HCT116 (cell line): ENCODE measurements around the gene GREB1L. TPM values are rescaled to one million over a fixed set of nuclear protein-coding genes. Genes with fewer than 3 reads are reported as not detected.

Experiments used
- ATAC-seq: fragments of 200-7000 bp; cut with Tn5 transposase; 2 replicates; pipeline ENCODE4 v1.9.1; 2020; ENCODE audit warnings: mild to moderate bottlenecking, moderate library complexity
- BruUV-seq: library from RNA; stranded (reverse); fragments of 400-500 nt; replicated peaks from 2 replicates; lab custom pipeline; 2021; lab: Mats Ljungman, UMichigan
- CTCF ChIA-PET: fragments of 300-600 bp; sonication (Branson Sonifier 250); formaldehyde crosslinking; loops from one replicate; lab custom pipeline; 2021; ENCODE audit warnings: antibody characterized with exemption; lab: Charles Lee
- POLR2A ChIA-PET: fragments of 300-600, 350-600 bp; sonication (Branson Sonifier 250); formaldehyde crosslinking; loops from one replicate; lab custom pipeline; 2021; ENCODE audit warnings: antibody characterized with exemption; lab: Charles Lee
- RAD21 ChIA-PET, 2 experiments: fragments of 300-600 bp; sonication (Branson Sonifier 250); formaldehyde crosslinking; loops; one replicate each; lab custom pipeline; 2023; ENCODE audit warnings: low total read pairs in 2 of 2; ENCODE audit not compliant: uncharacterized antibody in 2 of 2, unreplicated experiment in 2 of 2, low non-redundant PET in 1 of 2; lab: Charles Lee
- DNase-seq: peaks from one replicate; pipeline ENCODE4 v3.0.0-alpha.2; 2010; ENCODE audit warnings: low read depth, low spot score
- H2AFZ ChIP-seq: fragments of 200-600 bp; shearing (Covaris generic), sonication (generic); 2 replicates; pipeline ENCODE4 v1.6.1; 2017; ENCODE audit warnings: low read depth, mixed run types, mixed read lengths, antibody characterized with exemption, low read length; ENCODE audit not compliant: poor library complexity, severe bottlenecking
- H3K27ac ChIP-seq: 2 replicates; pipeline ENCODE4 v1.5.1; 2012; ENCODE audit warnings: low read depth, low read length
- H3K27me3 ChIP-seq: fragments of 200-600 bp; sonication (generic); 2 replicates; pipeline ENCODE4 v1.6.1; 2016; ENCODE audit warnings: mixed run types, low read length, mixed read lengths; ENCODE audit not compliant: insufficient read depth
- H3K36me3 ChIP-seq, 2 experiments: fragments of 200-500 bp in 1 of 2; fragments of 200-600 bp in 1 of 2; sonication (Bioruptor generic) in 1 of 2; sonication (generic) in 1 of 2; 2 replicates each; pipeline versions ENCODE4 v1.5.1 to v1.6.1; 2014 to 2016; ENCODE audit warnings: low read length in 2 of 2, inconsistent platforms in 1 of 2, mixed read lengths in 1 of 2, mixed run types in 1 of 2; ENCODE audit not compliant: insufficient read depth in 2 of 2, control insufficient read depth in 1 of 2
- H3K4me1 ChIP-seq, 2 experiments: fragments of 200-600 bp in 1 of 2; sonication (generic) in 1 of 2; 2 replicates each; pipeline versions ENCODE4 v1.5.1 to v1.6.1; 2012 to 2017; ENCODE audit warnings: low read length in 2 of 2, inconsistent platforms in 1 of 2, mild to moderate bottlenecking in 1 of 2, mixed read lengths in 1 of 2, mixed run types in 1 of 2, moderate library complexity in 1 of 2; ENCODE audit not compliant: insufficient read depth in 2 of 2, control insufficient read depth in 1 of 2
- H3K4me2 ChIP-seq: fragments of 200-600 bp; sonication (generic); 2 replicates; pipeline ENCODE4 v1.6.1; 2017; ENCODE audit warnings: mixed run types, low read length, mixed read lengths
- H3K4me3 ChIP-seq, 2 experiments: fragments of 200-600 bp in 1 of 2; sonication (generic) in 1 of 2; replicated peaks in 1 of 2; 2 replicates each; pipeline ENCODE4 v1.5.1; 2011 to 2016; ENCODE audit warnings: low read length in 2 of 2, control low read depth in 1 of 2, low read depth in 1 of 2, mild to moderate bottlenecking in 1 of 2, mixed read lengths in 1 of 2, mixed run types in 1 of 2
- H3K79me2 ChIP-seq: fragments of 200-600 bp; sonication (generic); 2 replicates; pipeline ENCODE4 v1.6.1; 2017; ENCODE audit warnings: mild to moderate bottlenecking, mixed run types, low read length, moderate library complexity, mixed read lengths; ENCODE audit not compliant: insufficient read depth
- H3K9ac ChIP-seq: fragments of 200-600 bp; sonication (generic); 2 replicates; pipeline ENCODE4 v1.6.1; 2016; ENCODE audit warnings: low read length, mixed read lengths
- H3K9me2 ChIP-seq: fragments of 200-600 bp; sonication (generic), shearing (Covaris generic); 2 replicates; pipeline ENCODE4 v1.6.1; 2017; ENCODE audit warnings: mixed run types, mild to moderate bottlenecking, moderate library complexity; ENCODE audit not compliant: insufficient read depth
- H3K9me3 ChIP-seq, 2 experiments: fragments of 200-500 bp in 1 of 2; fragments of 200-600 bp in 1 of 2; sonication (Bioruptor generic) in 1 of 2; sonication (generic) in 1 of 2; 2 replicates each; pipeline ENCODE4 v1.6.1; 2014 to 2017; ENCODE audit warnings: low read length in 2 of 2, mixed read lengths in 2 of 2, inconsistent platforms in 1 of 2, low read depth in 1 of 2, mild to moderate bottlenecking in 1 of 2, mixed run types in 1 of 2, moderate library complexity in 1 of 2; ENCODE audit not compliant: control insufficient read depth in 1 of 2, insufficient read depth in 1 of 2
- H4K20me1 ChIP-seq: fragments of 200-600 bp; sonication (generic), shearing (Covaris generic); 2 replicates; pipeline ENCODE4 v1.6.1; 2017; ENCODE audit warnings: mixed run types, mild to moderate bottlenecking, moderate library complexity; ENCODE audit not compliant: insufficient read depth
- EGR1 ChIP-seq: IDR thresholded peaks from 2 replicates; pipeline ENCODE4 v1.6.1; 2012; ENCODE audit warnings: low read depth
- ELF1 ChIP-seq: IDR thresholded peaks from 2 replicates; pipeline ENCODE4 v1.6.1; 2012; ENCODE audit warnings: low read depth, borderline replicate concordance
- EZH2 ChIP-seq: fragments of 200-600 bp; sonication (generic); IDR thresholded peaks from 2 replicates; pipeline ENCODE4 v1.6.1; 2017; ENCODE audit warnings: antibody characterized with exemption, mixed run types
- MAX ChIP-seq: IDR thresholded peaks from 2 replicates; pipeline ENCODE4 v1.6.1; 2012
- POLR2AphosphoS5 ChIP-seq: IDR thresholded peaks from 2 replicates; pipeline ENCODE4 v1.6.1; 2011; ENCODE audit warnings: mild to moderate bottlenecking, low read depth, low read length, moderate library complexity
- RAD21 ChIP-seq: IDR thresholded peaks from 2 replicates; pipeline ENCODE4 v1.6.1; 2012; ENCODE audit warnings: low read depth, mild to moderate bottlenecking
- REST ChIP-seq: IDR thresholded peaks from 2 replicates; pipeline ENCODE4 v1.6.1; 2012; ENCODE audit warnings: low read depth
- SIN3A ChIP-seq: IDR thresholded peaks from 2 replicates; pipeline ENCODE4 v1.6.1; 2012; ENCODE audit warnings: low read depth
- TCF7L2 ChIP-seq: IDR thresholded peaks from 2 replicates; pipeline ENCODE4 v1.7.0; 2011; ENCODE audit warnings: borderline replicate concordance, inconsistent platforms; ENCODE audit not compliant: insufficient read depth, insufficient read length; ENCODE audit errors: extremely low read depth
- ZFX ChIP-seq: fragments of 450-650 bp; IDR thresholded peaks from 2 replicates; pipeline ENCODE4 v1.6.1; 2017
- intact Hi-C: fragments of 100-400 bp; cut with micrococcal nuclease; formaldehyde crosslinking; loops from 2 replicates; pipeline ENCODE4 v1.10.0; 2022
- total RNA-seq: library from RNA; stranded (reverse); gene quantifications from one replicate; pipeline ENCODE4 v1.2.1, GENCODE V29; 2021; ENCODE audit not compliant: unreplicated experiment

Gene GREB1L
- total RNA-seq, 1 experiment from 2014 or later: 12.2 TPM

GRCh38 chr18:21526463-21526862, 284.4 kb downstream of the GREB1L start:
- Histone ChIP-seq H3K36me3 (peaks cover 19 to 21% of the 10 kb centered on the region in 2 experiments), H3K4me3 (no peak overlapping the region), H3K9me3 (no peaks in the 10 kb centered on the region), H3K9ac (no peak overlapping the region), H3K9me2 (no peaks in the 10 kb centered on the region), H2AFZ (no peak overlapping the region), H3K79me2 (no peaks in the 10 kb centered on the region), H3K27me3 (no peaks in the 10 kb centered on the region), H4K20me1 (no peaks in the 10 kb centered on the region), H3K4me2 (no peak overlapping the region), H3K27ac (no peak overlapping the region), H3K4me1 (no peaks in the 10 kb centered on the region)
- intact Hi-C loops: no loop called here
- RAD21 ChIA-PET: no interaction called here
- DNase-seq: no peak
- BruUV-seq: no TSS peak
- no peak for ATAC-seq
- TF ChIP-seq ZFX (no peak), EGR1 (no peak), TCF7L2 (no peak)
- POLR2A ChIA-PET: no interaction called here
- CTCF ChIA-PET: interaction anchor here (0.5 kb wide), 1 partner anchor 18 kb away, joined by 3 read pairs; no protein-coding TSS in a partner anchor

GRCh38 chr18:21534327-21534726, 292.3 kb downstream of the GREB1L start:
- no peak for TF ChIP-seq EZH2
- no peak for TF ChIP-seq SIN3A
- no peak for TF ChIP-seq POLR2AphosphoS5
- TF ChIP-seq ELF1: no peak
- TF ChIP-seq REST: no peak
- no peak for TF ChIP-seq ZFX
- no peak for TF ChIP-seq RAD21
- no peak for TF ChIP-seq MAX
- intact Hi-C loops: no loop called here

More at GRCh38 chr18:21534327-21534726, 292.3 kb downstream of the GREB1L start:
- H3K79me2 ChIP-seq: no peaks in the 10 kb centered on the region
- CTCF ChIA-PET: no interaction called here
- ATAC-seq (no peak), DNase-seq (no peak)
- no peak overlapping the region for H3K27ac ChIP-seq
- POLR2A ChIA-PET: no interaction called here
- no peak overlapping the region for H2AFZ ChIP-seq
- H3K4me2 ChIP-seq: no peak overlapping the region
- H3K4me1 ChIP-seq: no peaks in the 10 kb centered on the region
- RAD21 ChIA-PET: no interaction called here
- no peaks in the 10 kb centered on the region for H4K20me1 ChIP-seq
- BruUV-seq: no TSS peak
- H3K9me3 ChIP-seq: no peaks in the 10 kb centered on the region
- H3K36me3 ChIP-seq: peaks cover 4 to 7% of the 10 kb centered on the region in 2 experiments; a peak in 2 of 4 replicates
- H3K9me2 ChIP-seq: no peaks in the 10 kb centered on the region
- H3K27me3 ChIP-seq: no peaks in the 10 kb centered on the region
- H3K4me3 ChIP-seq: no peak overlapping the region
- H3K9ac ChIP-seq: no peak overlapping the region
